IMR-90 (cell line): ENCODE measurements around the gene FAM163B.

Experiments
- CEBPB ChIP-seq: IDR thresholded peaks from 2 replicates; pipeline ENCODE4 v1.6.1; 2012; ENCODE audit warnings: low read depth, low read length, improper control_type of control experiment
- CHD1 ChIP-seq: IDR thresholded peaks from 2 replicates; pipeline ENCODE4 v1.6.1; 2012; ENCODE audit warnings: low read depth, low read length, improper control_type of control experiment
- CTCF ChIP-seq: conservative IDR thresholded peaks from 2 replicates; pipeline ENCODE4 v1.5.1; 2012; ENCODE audit warnings: mild to moderate bottlenecking, low read depth, low read length, improper control_type of control experiment
- POLR2A ChIP-seq: IDR thresholded peaks from 2 replicates; pipeline ENCODE4 v1.6.1; 2012; ENCODE audit warnings: mild to moderate bottlenecking, low read depth, low read length
- RFX5 ChIP-seq: IDR thresholded peaks from 2 replicates; pipeline ENCODE4 v1.8.0; 2012; ENCODE audit warnings: low read depth, mild to moderate bottlenecking, low read length, moderate library complexity
- USF2 ChIP-seq: fragments of 150-350 bp; IDR thresholded peaks from 2 replicates; pipeline ENCODE4 v1.6.1; 2017; ENCODE audit warnings: mild to moderate bottlenecking, antibody characterized with exemption, low read length, low read depth

GRCh38 chr9:133609311-133610098 is at the start of gene FAM163B:
- TF ChIP-seq CTCF (no peak), POLR2A (no peak), CHD1 (no peak), USF2 (no peak), RFX5 (no peak), CEBPB (no peak)
